GM23248 (cell line): ENCODE measurements around the gene PRMT2.

Experiments
- EZH2 ChIP-seq: fragments of 200-600 bp; sonication (generic); IDR thresholded peaks from 2 replicates; pipeline ENCODE4 v1.6.1; 2018; ENCODE audit warnings: antibody characterized with exemption, mild to moderate bottlenecking; ENCODE audit not compliant: insufficient read depth, poor library complexity, severe bottlenecking
- EZH2phosphoT487 ChIP-seq: fragments of 200-600 bp; sonication (generic); IDR thresholded peaks from 2 replicates; pipeline ENCODE4 v1.6.1; 2018; ENCODE audit warnings: antibody characterized with exemption, moderate library complexity, mild to moderate bottlenecking, low read depth; ENCODE audit not compliant: insufficient read depth

DNA sequence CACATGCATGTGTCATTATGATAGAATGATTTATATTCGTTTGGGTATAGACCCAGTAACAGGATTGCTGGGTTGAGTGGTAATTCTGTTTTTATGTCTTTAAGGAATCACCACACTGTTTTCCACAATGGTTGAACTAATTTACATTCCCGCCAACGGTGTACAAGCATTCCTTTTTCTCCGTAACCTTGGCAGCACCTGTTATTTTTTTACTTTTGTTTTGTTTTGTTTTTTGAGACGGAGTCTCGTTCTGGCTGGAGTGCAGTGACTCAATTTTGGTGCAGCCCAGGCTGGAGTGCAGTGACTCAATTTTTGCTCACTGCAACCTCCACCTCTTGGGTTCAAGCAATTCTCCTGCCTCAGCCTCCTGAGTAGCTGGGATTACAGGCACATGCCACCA lies 22.1 kb upstream of the PRMT2 start:
- TF ChIP-seq EZH2 (no peak), EZH2phosphoT487 (no peak)
